HG03521 (cell line): Measurements from ENCODE around the gene OLA1.

Experiments used
- ATAC-seq: cut with Tn5 transposase; IDR thresholded peaks from one replicate; pipeline ENCODE4 v1.9.1; 2021; ENCODE audit warnings: mild to moderate bottlenecking, moderate library complexity; ENCODE audit not compliant: unreplicated experiment

Gene OLA1

GRCh38 chr2:174224665-174225288, 23.6 kb downstream of the OLA1 start:
- no peak for ATAC-seq

- no peak for ATAC-seq
Measured at GRCh38 chr2:174224125-174224524, 24.2 kb downstream of the OLA1 start.

- no peak for ATAC-seq
Measured at GRCh38 chr2:174223388-174223787, 24.9 kb downstream of the OLA1 start.

- ATAC-seq: no peak
Measured at GRCh38 chr2:174222154-174222553, 26.2 kb downstream of the OLA1 start.

- no peak for ATAC-seq
Measured at GRCh38 chr2:174219321-174219720, 29.0 kb downstream of the OLA1 start.

GRCh38 chr2:174218773-174219172, 29.6 kb downstream of the OLA1 start:
- no peak for ATAC-seq

GRCh38 chr2:174217869-174218268, 30.5 kb downstream of the OLA1 start:
- ATAC-seq: no peak

GRCh38 chr2:174211954-174212353, 36.4 kb downstream of the OLA1 start:
- no peak for ATAC-seq

GRCh38 chr2:174210862-174211261, 37.5 kb downstream of the OLA1 start:
- ATAC-seq: no peak

- no peak for ATAC-seq
Measured at GRCh38 chr2:174209325-174209724, 39.0 kb downstream of the OLA1 start.

- ATAC-seq: no peak
Measured at GRCh38 chr2:174208026-174208425, 40.3 kb downstream of the OLA1 start.

GRCh38 chr2:174205562-174205961, 42.8 kb downstream of the OLA1 start:
- no peak for ATAC-seq

GRCh38 chr2:174202188-174202587, 46.1 kb downstream of the OLA1 start:
- ATAC-seq: no peak

- no peak for ATAC-seq
Measured at GRCh38 chr2:174198846-174199564, 49.3 kb downstream of the OLA1 start.

GRCh38 chr2:174195253-174195652, 53.1 kb downstream of the OLA1 start:
- no peak for ATAC-seq

GRCh38 chr2:174193737-174194136, 54.6 kb downstream of the OLA1 start:
- no peak for ATAC-seq

- no peak for ATAC-seq
Measured at GRCh38 chr2:174192664-174193063, 55.7 kb downstream of the OLA1 start.

- no peak for ATAC-seq
Measured at GRCh38 chr2:174191342-174192074, 56.8 kb downstream of the OLA1 start.

GRCh38 chr2:174184915-174185314, 63.4 kb downstream of the OLA1 start:
- ATAC-seq: no peak

GRCh38 chr2:174184504-174184903, 63.8 kb downstream of the OLA1 start:
- ATAC-seq: no peak

- no peak for ATAC-seq
Measured at GRCh38 chr2:174183076-174183475, 65.3 kb downstream of the OLA1 start.

- no peak for ATAC-seq
Measured at GRCh38 chr2:174181368-174181767, 67.0 kb downstream of the OLA1 start.
